ENCODE data around the gene LRRC7. TPM values are rescaled to one million over a fixed set of nuclear protein-coding genes. Genes with fewer than 3 reads are reported as not detected.
"Not testable (repeated sequence)": the region's sequence is repeated elsewhere in the genome, so short reads cannot be mapped to it uniquely, and the experiment has no call there.

Gene LRRC7
- total RNA-seq, 1 experiment from 2014 or later = 0.80 TPM

- DNase-seq (ENCODE audit: low read depth) = no peak
Observed at GRCh38 chr1:69693921-69694675, 126.4 kb downstream of the LRRC7 start.

- no peak for DNase-seq (ENCODE audit: low read depth)
Observed at GRCh38 chr1:69697340-69697739, 129.6 kb downstream of the LRRC7 start.

GRCh38 chr1:69700770-69701169 lies 133.0 kb downstream of the LRRC7 start:
- peak; percentile 4 for DNase-seq (ENCODE audit: low read depth)

GRCh38 chr1:69702085-69702484 lies 134.4 kb downstream of the LRRC7 start:
- no peak for DNase-seq (ENCODE audit: low read depth)

- DNase-seq (ENCODE audit: low read depth) = no peak
Observed at GRCh38 chr1:69706473-69706872, 138.8 kb downstream of the LRRC7 start.

GRCh38 chr1:69707103-69707502 lies 139.4 kb downstream of the LRRC7 start:
- DNase-seq (ENCODE audit: low read depth) = no peak

- DNase-seq (ENCODE audit: low read depth) = no peak
Observed at GRCh38 chr1:69710484-69711189, 142.9 kb downstream of the LRRC7 start.

GRCh38 chr1:69711190-69711930 lies 143.6 kb downstream of the LRRC7 start:
- DNase-seq (ENCODE audit: low read depth) = no peak

- DNase-seq (ENCODE audit: low read depth) = not testable (repeated sequence)
Observed at GRCh38 chr1:69717834-69718233, 150.1 kb downstream of the LRRC7 start.

GRCh38 chr1:69728206-69728605 lies 160.5 kb downstream of the LRRC7 start:
- DNase-seq (ENCODE audit: low read depth) = no peak

GRCh38 chr1:69733061-69733460 lies 165.3 kb downstream of the LRRC7 start:
- DNase-seq (ENCODE audit: low read depth) = no peak

GRCh38 chr1:69737527-69738185 lies 169.9 kb downstream of the LRRC7 start:
- DNase-seq (ENCODE audit: low read depth) = peak; percentile 67

- no peak for DNase-seq (ENCODE audit: low read depth)
Observed at GRCh38 chr1:69738458-69739250, 170.9 kb downstream of the LRRC7 start.

GRCh38 chr1:69739251-69739605 lies 171.5 kb downstream of the LRRC7 start:
- DNase-seq (ENCODE audit: low read depth) = no peak

GRCh38 chr1:69743146-69743545 lies 175.4 kb downstream of the LRRC7 start:
- no peak for DNase-seq (ENCODE audit: low read depth)

GRCh38 chr1:69744381-69744780 lies 176.7 kb downstream of the LRRC7 start:
- no peak for DNase-seq (ENCODE audit: low read depth)

- DNase-seq (ENCODE audit: low read depth) = no peak
Observed at GRCh38 chr1:69747207-69747606, 179.5 kb downstream of the LRRC7 start.

GRCh38 chr1:69750638-69751037 lies 182.9 kb downstream of the LRRC7 start:
- DNase-seq (ENCODE audit: low read depth) = no peak

- no peak for DNase-seq (ENCODE audit: low read depth)
Observed at GRCh38 chr1:69752831-69753230, 185.1 kb downstream of the LRRC7 start.

- no peak for DNase-seq (ENCODE audit: low read depth)
Observed at GRCh38 chr1:69754521-69754920, 186.8 kb downstream of the LRRC7 start.

- no peak for DNase-seq (ENCODE audit: low read depth)
Observed at GRCh38 chr1:69755647-69756046, 187.9 kb downstream of the LRRC7 start.

All from LHCN-M2 (cell line).